Naive B cell (primary cell): Measurements from ENCODE around the gene NIN. TPM values are rescaled to one million over a fixed set of nuclear protein-coding genes. Genes with fewer than 3 reads are reported as not detected.

ENCODE experiments used
- ATAC-seq, 2 donors: fragments of 150-1000 bp; cut with Tn5 transposase; 2 replicates each; pipeline ENCODE4 v1.10.0; 2021; ENCODE audit warnings: low read depth in 2 of 2, mild to moderate bottlenecking in 2 of 2, moderate library complexity in 2 of 2
- DNase-seq: peaks from one replicate; pipeline ENCODE4 v3.0.0; 2022
- H3K27ac Mint-ChIP-seq, 6 donors: one replicate each; pipeline ENCODE4 v1.8.0; 2020 to 2022; ENCODE audit warnings: mild to moderate bottlenecking in 6 of 6, mixed read lengths in 6 of 6, moderate library complexity in 5 of 6, inconsistent platforms in 2 of 6
- H3K27me3 Mint-ChIP-seq, 3 donors: one replicate each; pipeline ENCODE4 v1.8.0; 2021 to 2022; ENCODE audit warnings: mixed read lengths in 3 of 3, mild to moderate bottlenecking in 1 of 3
- H3K36me3 Mint-ChIP-seq, 2 donors: one replicate each; pipeline ENCODE4 v1.8.0; 2020 to 2022; ENCODE audit warnings: mixed read lengths in 2 of 2, inconsistent platforms in 1 of 2, mild to moderate bottlenecking in 1 of 2
- H3K4me1 Mint-ChIP-seq, 3 donors: one replicate each; pipeline ENCODE4 v1.8.0; 2020 to 2022; ENCODE audit warnings: mixed read lengths in 3 of 3, inconsistent platforms in 1 of 3, mild to moderate bottlenecking in 1 of 3, moderate library complexity in 1 of 3
- H3K4me3 Mint-ChIP-seq, 8 donors: one replicate each; pipeline ENCODE4 v1.8.0; 2020 to 2022; ENCODE audit warnings: mild to moderate bottlenecking in 8 of 8, mixed read lengths in 8 of 8, moderate library complexity in 8 of 8, inconsistent platforms in 2 of 8
- H3K9me3 Mint-ChIP-seq, 7 donors: one replicate each; pipeline ENCODE4 v1.8.0; 2020 to 2022; ENCODE audit warnings: mixed read lengths in 7 of 7, mild to moderate bottlenecking in 5 of 7, inconsistent platforms in 2 of 7, moderate library complexity in 1 of 7
- polyA plus RNA-seq, 6 donors: library from polyadenylated mRNA; unstranded; fragments of 300-500 nt; fragmentation: Illumina TruSeq; gene quantifications; one replicate each; pipeline ENCODE4 v1.2.3, GENCODE V29; 2021; ENCODE audit warnings: low read depth in 6 of 6

NIN gene
- polyA plus RNA-seq, 6 donors from 2014 or later = 20.2 to 100 (median 51.1) TPM

DNA sequence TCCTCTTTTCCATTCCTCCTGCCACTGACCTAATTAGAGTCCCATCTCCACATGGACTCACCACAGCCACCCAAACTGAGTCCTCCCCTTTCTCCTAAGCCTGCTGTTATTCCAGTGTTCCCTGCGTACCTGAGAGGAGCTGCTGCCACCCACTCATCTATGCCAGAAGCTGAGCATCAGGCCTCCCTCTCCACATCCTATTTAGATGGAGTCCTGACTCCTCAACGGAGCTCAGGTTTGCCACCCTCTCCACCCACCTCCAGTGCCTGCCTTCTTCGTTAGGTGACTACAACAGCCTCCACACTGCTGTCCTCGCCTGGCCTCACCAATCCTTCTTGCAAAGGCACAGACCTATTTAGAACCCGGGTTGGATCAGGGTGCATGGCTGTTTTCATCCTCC is 25.7 kb upstream of the NIN start:
- no peaks in the 10 kb centered on the region for H3K36me3 Mint-ChIP-seq
- peak overlapping the region in 1 of 8 donors; percentile 34 for H3K4me3 Mint-ChIP-seq
- peaks cover 0 to 2% (median 0%) of the 10 kb centered on the region in 7 donors for H3K9me3 Mint-ChIP-seq
- H3K27me3 Mint-ChIP-seq = no peaks in the 10 kb centered on the region
- DNase-seq (no peak), ATAC-seq (no peak)
- H3K27ac Mint-ChIP-seq = peak overlapping the region in 1 of 6 donors; percentile 40
- peaks cover 0 to 22% (median 14%) of the 10 kb centered on the region in 3 donors for H3K4me1 Mint-ChIP-seq

- Mint-ChIP-seq H3K4me3 (no peak overlapping the region), H3K9me3 (peaks cover 0 to 2% (median 0%) of the 10 kb centered on the region in 7 donors), H3K27me3 (no peaks in the 10 kb centered on the region), H3K36me3 (no peaks in the 10 kb centered on the region), H3K27ac (peak overlapping the region in 1 of 6 donors; percentile 21), H3K4me1 (peaks cover 0 to 19% (median 14%) of the 10 kb centered on the region in 3 donors)
- DNase-seq = no peak
- no peak for ATAC-seq
These were observed 24.6 kb upstream of the NIN start for GRCh38 chr14:50855558-50855957.

DNA sequence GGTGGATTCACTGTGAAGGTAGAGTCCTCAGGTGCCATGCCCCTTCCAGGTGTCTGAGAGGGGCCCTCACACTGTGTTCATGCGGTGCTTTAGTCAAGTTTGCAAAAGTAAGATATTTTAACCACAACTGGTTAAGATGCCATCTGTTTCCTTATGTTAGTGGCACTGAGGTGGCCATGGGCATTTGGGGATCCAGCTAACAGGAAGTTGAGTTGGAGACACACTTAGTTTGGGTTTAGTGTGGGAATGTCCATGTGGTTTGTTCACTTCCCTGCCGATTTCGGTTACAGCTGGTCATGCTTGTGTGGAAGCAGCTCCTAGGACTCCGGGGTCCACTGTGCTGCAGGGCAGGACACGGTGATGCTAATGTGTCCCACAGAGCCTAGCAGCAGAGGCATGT is 23.6 kb upstream of the NIN start:
- no peak for ATAC-seq
- no peaks in the 10 kb centered on the region for H3K36me3 Mint-ChIP-seq
- H3K27me3 Mint-ChIP-seq = no peaks in the 10 kb centered on the region
- DNase-seq = no peak
- H3K4me3 Mint-ChIP-seq = no peak overlapping the region
- peak overlapping the region in 3 of 6 donors; percentile 4 to 66 (median 64) for H3K27ac Mint-ChIP-seq
- peaks cover 0 to 9% (median 7%) of the 10 kb centered on the region in 3 donors for H3K4me1 Mint-ChIP-seq
- peaks cover 0 to 2% (median 0%) of the 10 kb centered on the region in 7 donors for H3K9me3 Mint-ChIP-seq

DNA sequence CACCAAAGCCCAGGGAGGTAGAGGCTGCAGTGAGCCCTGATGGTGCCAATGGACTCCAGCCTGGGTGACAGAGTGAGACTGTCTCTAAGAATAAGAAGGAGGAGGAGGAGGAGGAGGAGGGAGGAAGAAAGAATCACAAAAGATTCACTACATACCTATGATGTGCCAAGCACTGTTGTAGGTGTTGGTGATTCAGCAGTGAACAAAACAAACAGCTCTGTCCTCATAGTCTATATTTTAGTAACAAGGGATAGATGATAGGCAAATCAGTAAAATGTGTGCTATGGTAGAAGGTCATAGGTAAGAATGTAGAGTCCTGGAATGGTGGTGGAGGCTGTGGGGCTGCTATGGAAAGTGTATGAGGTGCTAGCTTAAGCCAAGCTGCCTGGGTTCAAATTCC is 22.9 kb upstream of the NIN start:
- H3K27ac Mint-ChIP-seq = no peak overlapping the region
- no peaks in the 10 kb centered on the region for H3K27me3 Mint-ChIP-seq
- DNase-seq (no peak), ATAC-seq (no peak)
- H3K4me1 Mint-ChIP-seq = peaks cover 0 to 7% (median 5%) of the 10 kb centered on the region in 3 donors
- H3K9me3 Mint-ChIP-seq = peaks cover 0 to 2% (median 0%) of the 10 kb centered on the region in 7 donors
- H3K4me3 Mint-ChIP-seq = no peak overlapping the region
- H3K36me3 Mint-ChIP-seq = no peaks in the 10 kb centered on the region

- no peak for DNase-seq
- H3K36me3 Mint-ChIP-seq = no peaks in the 10 kb centered on the region
- H3K27ac Mint-ChIP-seq = no peak overlapping the region
- ATAC-seq = no peak
- H3K4me3 Mint-ChIP-seq = no peak overlapping the region
- no peaks in the 10 kb centered on the region for H3K9me3 Mint-ChIP-seq
- peaks cover 0 to 5% (median 4%) of the 10 kb centered on the region in 3 donors for H3K4me1 Mint-ChIP-seq
- no peaks in the 10 kb centered on the region for H3K27me3 Mint-ChIP-seq
These were observed 15.4 kb upstream of the NIN start for GRCh38 chr14:50846226-50846880.

GRCh38 chr14:50845166-50845565 is 14.2 kb upstream of the NIN start:
- Mint-ChIP-seq H3K4me3 (no peak overlapping the region), H3K4me1 (peaks cover 4 to 5% (median 5%) of the 10 kb centered on the region in 3 donors), H3K27me3 (no peaks in the 10 kb centered on the region), H3K27ac (no peak overlapping the region), H3K36me3 (no peaks in the 10 kb centered on the region), H3K9me3 (no peaks in the 10 kb centered on the region)
- ATAC-seq (no peak), DNase-seq (no peak)

GRCh38 chr14:50844391-50844790 is 13.4 kb upstream of the NIN start:
- H3K9me3 Mint-ChIP-seq = no peaks in the 10 kb centered on the region
- DNase-seq (no peak), ATAC-seq (no peak)
- no peaks in the 10 kb centered on the region for H3K27me3 Mint-ChIP-seq
- peaks cover 4 to 5% (median 5%) of the 10 kb centered on the region in 3 donors for H3K4me1 Mint-ChIP-seq
- no peak overlapping the region for H3K4me3 Mint-ChIP-seq
- no peaks in the 10 kb centered on the region for H3K36me3 Mint-ChIP-seq
- H3K27ac Mint-ChIP-seq = no peak overlapping the region

DNA sequence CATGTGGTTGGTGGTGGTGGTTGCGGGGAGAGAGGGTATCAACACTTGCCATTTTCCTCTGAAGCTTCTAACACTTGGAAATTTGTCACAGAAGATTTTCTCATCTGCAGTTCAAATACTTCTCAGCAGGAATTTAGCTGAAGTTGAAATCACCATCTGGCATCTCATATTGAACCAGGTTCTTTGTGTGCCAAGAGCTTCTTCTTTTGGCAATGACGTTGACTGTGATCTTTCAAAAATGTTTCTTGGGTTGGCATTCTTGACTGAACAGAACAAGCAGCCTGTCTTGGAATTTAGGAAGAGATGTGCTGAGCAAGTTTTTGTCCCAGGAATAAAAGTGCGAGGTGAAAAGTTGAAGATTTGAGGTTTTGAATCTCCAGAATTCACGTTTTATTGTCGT is 8.7 kb upstream of the NIN start:
- no peaks in the 10 kb centered on the region for H3K9me3 Mint-ChIP-seq

DNA sequence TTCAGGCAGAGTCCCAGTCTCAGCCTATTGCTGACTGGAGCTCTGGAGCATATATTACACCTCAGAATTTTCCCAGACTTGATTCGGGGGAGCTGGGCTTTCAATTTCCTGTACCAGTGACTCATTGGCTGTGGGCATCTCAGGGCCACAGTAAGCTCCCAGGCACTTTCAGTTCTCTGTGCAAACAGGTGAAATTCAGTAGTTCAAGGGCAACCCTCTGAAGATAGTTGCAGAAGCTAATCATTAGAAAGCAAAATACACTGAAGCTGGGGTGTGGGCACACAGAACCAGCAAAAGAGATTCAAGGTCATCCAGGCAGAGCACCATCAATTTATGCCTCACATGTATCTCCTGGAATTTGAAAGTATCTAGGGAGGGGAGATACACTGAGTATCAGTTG is 8.1 kb upstream of the NIN start:
- peak overlapping the region in 1 of 6 donors; percentile 35 for H3K27ac Mint-ChIP-seq
- no peaks in the 10 kb centered on the region for H3K36me3 Mint-ChIP-seq
- peaks cover 32 to 38% (median 34%) of the 10 kb centered on the region in 3 donors for H3K4me1 Mint-ChIP-seq
- ATAC-seq (no peak), DNase-seq (no peak)
- peak overlapping the region in 1 of 8 donors; percentile 76 for H3K4me3 Mint-ChIP-seq
- H3K9me3 Mint-ChIP-seq = no peaks in the 10 kb centered on the region
- no peaks in the 10 kb centered on the region for H3K27me3 Mint-ChIP-seq

More for the DNA sequence above, 8.7 kb upstream of the NIN start:
- no peaks in the 10 kb centered on the region for H3K36me3 Mint-ChIP-seq
- DNase-seq (no peak), ATAC-seq (no peak)
- peak overlapping the region in 1 of 6 donors; percentile 60 for H3K27ac Mint-ChIP-seq
- H3K4me3 Mint-ChIP-seq = no peak overlapping the region
- H3K27me3 Mint-ChIP-seq = no peaks in the 10 kb centered on the region
- H3K4me1 Mint-ChIP-seq = peaks cover 27 to 32% (median 30%) of the 10 kb centered on the region in 3 donors

DNA sequence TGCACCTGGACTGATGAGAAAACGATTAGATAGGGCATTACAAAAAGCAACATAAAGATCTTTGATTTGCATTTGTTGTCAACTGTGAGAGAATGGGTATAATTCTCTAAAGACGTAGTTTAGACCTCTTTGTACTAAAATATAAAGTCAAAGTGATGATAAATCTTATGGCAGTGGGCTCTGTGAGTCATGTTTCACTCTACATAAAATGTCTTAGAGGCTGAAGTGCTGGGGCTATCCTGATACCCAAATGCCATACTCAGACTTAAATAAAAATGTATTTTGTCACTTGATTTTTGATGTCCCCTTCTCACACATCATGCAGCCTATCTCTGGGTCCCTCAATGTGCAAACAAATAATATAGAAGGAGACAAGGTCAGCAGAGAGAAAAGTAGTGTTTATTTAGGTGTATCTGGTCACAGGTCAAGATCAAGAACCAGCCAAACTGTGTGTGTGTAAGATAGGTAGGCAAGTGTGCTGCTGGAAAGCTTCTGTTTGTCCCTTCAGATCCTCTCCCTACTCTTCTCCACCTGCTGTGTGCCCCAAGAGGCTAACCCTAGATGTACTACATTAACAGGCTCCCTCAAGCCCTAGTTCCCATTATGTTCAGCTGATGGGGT is 7.0 kb upstream of the NIN start:
- Mint-ChIP-seq H3K9me3 (no peaks in the 10 kb centered on the region), H3K4me1 (peaks cover 29 to 45% (median 32%) of the 10 kb centered on the region in 3 donors), H3K27me3 (no peaks in the 10 kb centered on the region), H3K36me3 (no peaks in the 10 kb centered on the region), H3K4me3 (no peak overlapping the region), H3K27ac (peak overlapping the region in 4 of 6 donors; percentile 23 to 53 (median 38))
- no peak for DNase-seq
- no peak for ATAC-seq

DNA sequence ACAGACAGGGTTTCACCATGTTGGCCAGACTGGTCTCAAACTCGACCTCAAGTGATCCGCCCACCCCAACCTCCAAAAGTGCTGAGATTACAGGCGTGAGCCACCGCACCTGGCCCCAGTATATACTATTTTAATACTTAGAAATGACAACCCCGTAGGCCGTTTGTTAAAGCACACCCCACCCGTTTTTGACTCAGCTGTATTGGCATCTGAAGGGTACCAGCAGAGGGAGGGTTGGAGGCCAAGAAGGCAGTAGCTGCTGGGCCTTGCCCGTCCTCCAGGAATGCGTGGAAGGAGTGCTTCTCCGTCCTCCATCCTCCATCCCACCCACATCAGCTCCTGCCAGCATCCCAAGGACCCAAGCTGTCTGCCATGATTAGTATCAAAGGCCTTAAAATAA is 6.3 kb upstream of the NIN start:
- Mint-ChIP-seq H3K4me1 (peaks cover 35 to 52% (median 35%) of the 10 kb centered on the region in 3 donors), H3K36me3 (no peaks in the 10 kb centered on the region), H3K4me3 (peak overlapping the region in 1 of 8 donors; percentile 39), H3K27me3 (no peaks in the 10 kb centered on the region), H3K9me3 (no peaks in the 10 kb centered on the region), H3K27ac (peak overlapping the region in 4 of 6 donors; percentile 36 to 75 (median 57))
- no peak for DNase-seq
- ATAC-seq = no peak

GRCh38 chr14:50836515-50836914 is 5.6 kb upstream of the NIN start:
- peak overlapping the region in 1 of 8 donors; percentile 68 for H3K4me3 Mint-ChIP-seq
- no peaks in the 10 kb centered on the region for H3K27me3 Mint-ChIP-seq
- H3K9me3 Mint-ChIP-seq = no peaks in the 10 kb centered on the region
- H3K4me1 Mint-ChIP-seq = peaks cover 41 to 59% (median 42%) of the 10 kb centered on the region in 3 donors
- DNase-seq (no peak), ATAC-seq (no peak)
- H3K36me3 Mint-ChIP-seq = peaks cover 0 to 1% of the 10 kb centered on the region in 2 donors
- peak overlapping the region in 4 of 6 donors; percentile 57 to 96 (median 72) for H3K27ac Mint-ChIP-seq

DNA sequence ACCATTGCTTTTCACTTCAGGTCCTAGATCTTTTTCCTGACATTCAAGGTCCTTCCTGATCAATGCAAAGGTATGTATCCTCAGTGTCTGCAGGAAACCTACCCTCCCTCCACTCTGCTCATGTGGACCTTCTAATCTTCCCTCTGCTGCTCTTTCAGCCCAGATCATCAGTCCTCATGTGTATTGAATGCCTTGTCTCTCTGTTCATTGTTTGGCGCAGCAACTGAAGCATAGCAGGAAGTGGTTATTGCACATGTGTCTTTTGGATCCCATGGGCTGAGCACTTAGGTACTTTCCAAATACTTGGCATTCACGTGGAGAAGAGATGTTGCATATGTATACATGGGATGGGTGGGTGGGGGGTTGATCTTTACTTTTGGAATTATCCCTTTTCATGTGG is 4.3 kb upstream of the NIN start:
- DNase-seq = peak; percentile 70
- ATAC-seq = peak; percentile 39 to 47
- Mint-ChIP-seq H3K9me3 (no peaks in the 10 kb centered on the region), H3K27ac (peak overlapping the region; percentile 28 to 93 (median 91)), H3K4me3 (peak overlapping the region; percentile 11 to 84 (median 60)), H3K27me3 (no peaks in the 10 kb centered on the region), H3K36me3 (peaks cover 0 to 8% of the 10 kb centered on the region in 2 donors), H3K4me1 (peaks cover 44 to 59% (median 46%) of the 10 kb centered on the region in 3 donors)

- Mint-ChIP-seq H3K27me3 (no peaks in the 10 kb centered on the region), H3K27ac (peak overlapping the region; percentile 28 to 93 (median 91)), H3K9me3 (no peaks in the 10 kb centered on the region), H3K4me3 (peak overlapping the region in 7 of 8 donors; percentile 12 to 84 (median 61)), H3K4me1 (peaks cover 45 to 62% (median 48%) of the 10 kb centered on the region in 3 donors), H3K36me3 (peaks cover 0 to 8% of the 10 kb centered on the region in 2 donors)
- DNase-seq (no peak), ATAC-seq (no peak)
These were observed 3.9 kb upstream of the NIN start for GRCh38 chr14:50834802-50835276.
